K562 (cell line): ENCODE data around the gene CEP250. TPM values are rescaled to one million over a fixed set of nuclear protein-coding genes. Genes with fewer than 3 reads are reported as not detected.

Experiments used
- CHD1 ChIP-seq: fragments of 200-600 bp; sonication (generic); IDR thresholded peaks from one replicate; pipeline ENCODE4 v1.6.1; 2012; ENCODE audit warnings: mild to moderate bottlenecking, moderate library complexity, low read length, inconsistent platforms
- CREB3L1 ChIP-seq: fragments of 450-650 bp; IDR thresholded peaks from 2 replicates; pipeline ENCODE4 v1.6.1; 2014; ENCODE audit warnings: low read depth, mild to moderate bottlenecking, moderate library complexity, borderline replicate concordance
- DMBX1 ChIP-seq: fragments of 250-450 bp; sonication (Bioruptor Pico); IDR thresholded peaks from 2 replicates; pipeline ENCODE4 v1.8.0; 2022; ENCODE audit warnings: inconsistent platforms, mild to moderate bottlenecking, moderate library complexity, borderline replicate concordance
- E4F1 ChIP-seq: fragments of 250-450 bp; sonication (Bioruptor Pico); IDR thresholded peaks from 2 replicates; pipeline ENCODE4 v1.5.0; 2021; ENCODE audit warnings: mild to moderate bottlenecking, borderline replicate concordance
- EP300 ChIP-seq: IDR thresholded peaks from 2 replicates; pipeline ENCODE4 v1.6.1; 2012; ENCODE audit warnings: low read length, improper control_type of control experiment
- EZH2 ChIP-seq: IDR thresholded peaks from 2 replicates; pipeline ENCODE4 v1.6.1; 2012; ENCODE audit warnings: low read depth, mild to moderate bottlenecking, inconsistent platforms, low read length, borderline replicate concordance
- MAFK ChIP-seq: IDR thresholded peaks from 2 replicates; pipeline ENCODE4 v1.6.1; 2011; ENCODE audit warnings: low read length, improper control_type of control experiment
- PKNOX1 ChIP-seq: fragments of 450-650 bp; IDR thresholded peaks from 2 replicates; pipeline ENCODE4 v1.6.1; 2016
- POLR2AphosphoS5 ChIP-seq: IDR thresholded peaks from 2 replicates; pipeline ENCODE4 v1.6.1; 2011; ENCODE audit warnings: mild to moderate bottlenecking, low read depth, low read length, moderate library complexity; ENCODE audit not compliant: control insufficient read depth, insufficient read depth
- SIRT6 ChIP-seq: IDR thresholded peaks from one replicate; pipeline ENCODE4 v1.6.1; 2012; ENCODE audit warnings: low read depth, mild to moderate bottlenecking, control low read depth, inconsistent platforms, low read length, moderate library complexity
- ZC3H4 ChIP-seq: sonication (generic); formaldehyde crosslinking; IDR thresholded peaks from 2 replicates; pipeline ENCODE4 v1.9.0; 2021; ENCODE audit warnings: missing genetic modification reagents, borderline replicate concordance
- ZNF212 ChIP-seq: fragments of 450-650 bp; formaldehyde crosslinking; IDR thresholded peaks from 2 replicates; pipeline ENCODE4 v1.4.0; 2020; ENCODE audit warnings: mild to moderate bottlenecking
- ZNF384 ChIP-seq: IDR thresholded peaks from 2 replicates; pipeline ENCODE4 v1.6.1; 2012; ENCODE audit warnings: low read depth, low read length, improper control_type of control experiment
- ZNF436 ChIP-seq: fragments of 250-450, 450-650 bp; sonication (Bioruptor Pico); formaldehyde crosslinking; IDR thresholded peaks from 2 replicates; pipeline ENCODE4 v1.7.0; 2020; ENCODE audit warnings: mild to moderate bottlenecking
- polyA plus RNA-seq, 8 experiments: library from polyadenylated mRNA; depleted of rRNA in 4 of 8; stranded (reverse) in 5 of 8; unstranded in 3 of 8; fragments of >200 nt; fragmentation: Nextera tagmentation in 2 of 8; fragmentation: Illumina TruSeq in 1 of 8; extraction: Ambion mirVana in 2 of 8; extraction: Trizol in 1 of 8; gene quantifications; 2 replicates each; pipeline versions ENCODE4 v1.2.1 to v1.2.3, GENCODE V29; 2011 to 2014; ENCODE audit warnings: inconsistent platforms in 1 of 8, missing spikeins in 1 of 8
- total RNA-seq, 7 experiments: library from RNA; depleted of rRNA in 6 of 7; stranded (reverse); fragments of >200 nt in 6 of 7; fragmentation: Illumina TruSeq in 2 of 7; extraction: Trizol in 2 of 7; gene quantifications; 2 replicates each; pipeline versions ENCODE4 v1.2.1 to v1.2.3, GENCODE V29; 2011 to 2021; ENCODE audit warnings: low replicate concordance in 1 of 7

The CEP250 gene
- total and polyA plus RNA-seq, 9 of the 15 experiments (the other 6 are each of a cell fraction or from before 2014, with no cell fraction given), result 2.5 to 41.9 (median 20.5) TPM

DNA sequence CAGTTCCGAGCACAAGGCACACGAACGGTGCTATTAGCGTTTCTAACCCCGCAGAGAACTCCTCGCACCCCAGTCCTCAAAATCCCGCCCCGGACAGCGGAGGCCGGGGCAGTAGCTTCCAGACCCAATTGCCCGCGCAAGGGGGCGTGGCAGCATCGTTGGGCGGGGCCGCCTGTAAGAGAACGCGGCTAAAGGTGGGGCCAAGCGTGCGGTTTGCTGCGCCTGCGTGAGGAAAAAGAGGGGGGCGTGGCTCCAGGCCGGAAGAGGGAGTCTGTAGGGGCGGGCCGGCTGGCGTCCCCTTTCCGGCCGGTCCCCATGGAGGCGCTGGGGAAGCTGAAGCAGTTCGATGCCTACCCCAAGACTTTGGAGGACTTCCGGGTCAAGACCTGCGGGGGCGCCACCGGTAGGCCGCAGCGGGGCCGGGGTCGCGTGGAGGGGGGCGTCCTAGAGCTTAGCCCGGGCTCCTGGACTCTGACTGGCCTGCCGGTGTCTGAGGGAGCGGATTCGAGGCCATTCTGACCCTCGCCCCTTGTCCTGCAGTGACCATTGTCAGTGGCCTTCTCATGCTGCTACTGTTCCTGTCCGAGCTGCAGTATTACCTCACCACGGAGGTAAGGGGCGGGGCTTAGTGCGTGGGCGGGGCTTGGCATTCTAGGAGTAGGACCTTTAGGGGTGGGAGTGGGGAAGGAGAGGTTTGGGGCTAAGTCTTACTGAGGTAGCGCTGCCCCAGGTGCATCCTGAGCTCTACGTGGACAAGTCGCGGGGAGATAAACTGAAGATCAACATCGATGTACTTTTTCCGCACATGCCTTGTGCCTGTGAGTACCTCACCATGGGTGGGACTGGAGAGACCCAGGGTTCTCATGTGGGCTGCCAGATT lies 86.6 kb downstream of the CEP250 start, which contains the start of gene ERGIC3 (continued):
- TF ChIP-seq ZNF384 (no peak), ZNF436 (CRISPR knock-in tag) (no peak), CREB3L1 (peak; percentile 45; the same call in 1 of the 2 replicates), CHD1 (peak; percentile 89), DMBX1 (CRISPR knock-in tag) (peak; percentile 13; the same call in 1 of the 2 replicates), MAFK (no peak), EP300 (no peak), POLR2AphosphoS5 (peak; percentile 47; the same call in 1 of the 2 replicates), PKNOX1 (0 out of 2 replicates have a peak, but pooled peaks have one; percentile 17), SIRT6 (no peak), EZH2 (no peak), E4F1 (CRISPR knock-in tag) (no peak), ZC3H4 (no peak), ZNF212 (CRISPR knock-in tag) (no peak)
